SH-SY5Y (cell line): ENCODE data around the gene PPM1H.

ENCODE experiments used
- GATA2 ChIP-seq: IDR thresholded peaks from 2 replicates; pipeline ENCODE4 v1.6.1; 2011; ENCODE audit warnings: mild to moderate bottlenecking, low read depth, low read length
- GATA3 ChIP-seq: IDR thresholded peaks from 2 replicates; pipeline ENCODE4 v1.6.1; 2011; ENCODE audit warnings: low read depth, mild to moderate bottlenecking, low read length, moderate library complexity

DNA sequence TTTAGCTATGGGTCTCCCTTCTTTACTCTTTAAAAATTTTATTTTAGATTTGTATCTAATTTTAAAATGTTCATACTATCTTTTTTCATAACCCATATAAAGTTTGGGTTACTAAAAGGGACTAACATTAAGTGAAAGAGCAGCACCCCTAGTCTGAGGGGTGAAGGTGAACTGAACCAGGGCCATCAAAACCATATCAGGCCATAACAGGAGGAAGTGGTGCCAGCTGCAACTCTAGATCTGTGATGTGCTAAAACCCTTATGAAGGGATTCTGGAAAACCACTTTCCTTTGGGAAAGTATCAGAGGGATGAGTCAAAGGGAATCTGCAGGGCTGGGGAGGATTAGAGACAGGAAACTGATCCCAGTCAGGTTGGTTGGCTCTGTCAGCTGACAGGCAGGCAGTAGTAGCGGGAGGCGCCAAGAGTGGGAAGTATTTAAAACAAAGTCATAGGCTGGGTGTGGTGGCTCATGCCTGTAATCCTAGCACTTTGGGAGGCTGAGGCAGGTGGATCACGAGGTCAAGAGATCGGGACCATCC, 162.5 kb downstream of the PPM1H start:
- TF ChIP-seq GATA2 (no peak), GATA3 (no peak)
